ENCODE results near the gene POTED.
"Not testable (repeated sequence)": the region's sequence is repeated elsewhere in the genome, so short reads cannot be mapped to it uniquely, and the experiment has no call there.

Gene POTED

GRCh38 chr21:13609477-13609876, at the start of gene POTED:
Gene POTED (plus strand): TSS chr21:13609777. CDS start chr21:13610229, 452 bp downstream.
- H3K9me3 ChIP-seq (ENCODE audit: control insufficient read depth in 2 of 2, low read length in 2 of 2); H3K27me3 ChIP-seq (ENCODE audit: control insufficient read depth in 1 of 2, insufficient read depth in 2 of 2, low read length in 2 of 2); H3K4me3 ChIP-seq (ENCODE audit: low read length in 2 of 2); H3K36me3 ChIP-seq (ENCODE audit: control insufficient read depth in 2 of 2, insufficient read depth in 2 of 2, low read length in 2 of 2); H3K27ac ChIP-seq (ENCODE audit: low read length); H3K9ac ChIP-seq (ENCODE audit: low read length in 2 of 2); H3K4me1 ChIP-seq (ENCODE audit: control insufficient read depth, insufficient read depth, low read length): not testable (repeated sequence)

GRCh38 chr21:13650101-13650500, 40.5 kb downstream of the POTED start:
- not testable (repeated sequence) for H3K27me3 ChIP-seq (ENCODE audit: control insufficient read depth in 1 of 2, insufficient read depth in 2 of 2, low read length in 2 of 2); H3K36me3 ChIP-seq (ENCODE audit: control insufficient read depth in 2 of 2, insufficient read depth in 2 of 2, low read length in 2 of 2); H3K9me3 ChIP-seq (ENCODE audit: control insufficient read depth in 2 of 2, low read length in 2 of 2); H3K4me3 ChIP-seq (ENCODE audit: low read length in 2 of 2); H3K4me1 ChIP-seq (ENCODE audit: control insufficient read depth, insufficient read depth, low read length); H3K27ac ChIP-seq (ENCODE audit: low read length); H3K9ac ChIP-seq (ENCODE audit: low read length in 2 of 2)

- not testable (repeated sequence) for H3K36me3 ChIP-seq (ENCODE audit: control insufficient read depth in 2 of 2, insufficient read depth in 2 of 2, low read length in 2 of 2); H3K9me3 ChIP-seq (ENCODE audit: control insufficient read depth in 2 of 2, low read length in 2 of 2); H3K4me3 ChIP-seq (ENCODE audit: low read length in 2 of 2); H3K4me1 ChIP-seq (ENCODE audit: control insufficient read depth, insufficient read depth, low read length); H3K27me3 ChIP-seq (ENCODE audit: control insufficient read depth in 1 of 2, insufficient read depth in 2 of 2, low read length in 2 of 2); H3K9ac ChIP-seq (ENCODE audit: low read length in 2 of 2); H3K27ac ChIP-seq (ENCODE audit: low read length)
Measured at GRCh38 chr21:13651746-13652145, 42.2 kb downstream of the POTED start.

Measured in stomach smooth muscle (tissue), 2 donors.